Progenitor cell of endocrine pancreas (in vitro differentiated cells): ENCODE measurements around the gene HPCAL1. TPM values are rescaled to one million over a fixed set of nuclear protein-coding genes. Genes with fewer than 3 reads are reported as not detected.
A peak's percentile ranks its signal among the peaks of the same experiment; 100 is the strongest.

Experiments used
- DNase-seq: peaks from one replicate; pipeline ENCODE4 v3.0.0; 2021; ENCODE audit warnings: low spot score; ENCODE audit not compliant: unreplicated experiment
- H3K27ac Mint-ChIP-seq: 2 replicates; pipeline ENCODE4 v1.8.0; 2021; ENCODE audit warnings: mild to moderate bottlenecking, moderate library complexity, mixed read lengths
- H3K27me3 Mint-ChIP-seq: 2 replicates; pipeline ENCODE4 v1.8.0; 2021; ENCODE audit warnings: mixed read lengths
- H3K36me3 Mint-ChIP-seq: 2 replicates; pipeline ENCODE4 v1.8.0; 2022; ENCODE audit warnings: mixed read lengths; ENCODE audit not compliant: insufficient read depth
- H3K4me1 Mint-ChIP-seq: 2 replicates; pipeline ENCODE4 v1.8.0; 2021; ENCODE audit warnings: low read depth, mixed read lengths
- H3K4me3 Mint-ChIP-seq: 2 replicates; pipeline ENCODE4 v1.8.0; 2021; ENCODE audit warnings: low read depth, mild to moderate bottlenecking, moderate library complexity, mixed read lengths
- H3K9me3 Mint-ChIP-seq: 2 replicates; pipeline ENCODE4 v1.8.0; 2021; ENCODE audit warnings: low read depth, mixed read lengths
- total RNA-seq: library from RNA; stranded (reverse); gene quantifications from 2 replicates; pipeline ENCODE4 v1.2.1, GENCODE V29; 2021
- TF ChIP-seq, protein P1 (sequence below): fragments of 200-600 bp; sonication (generic); IDR thresholded peaks from one replicate; pipeline ENCODE4 v1.5.0; 2021; ENCODE audit warnings: antibody characterized with exemption, mild to moderate bottlenecking; ENCODE audit not compliant: unreplicated experiment

The HPCAL1 gene
- total RNA-seq, 1 donor from 2014 or later = 16.5 TPM

DNA sequence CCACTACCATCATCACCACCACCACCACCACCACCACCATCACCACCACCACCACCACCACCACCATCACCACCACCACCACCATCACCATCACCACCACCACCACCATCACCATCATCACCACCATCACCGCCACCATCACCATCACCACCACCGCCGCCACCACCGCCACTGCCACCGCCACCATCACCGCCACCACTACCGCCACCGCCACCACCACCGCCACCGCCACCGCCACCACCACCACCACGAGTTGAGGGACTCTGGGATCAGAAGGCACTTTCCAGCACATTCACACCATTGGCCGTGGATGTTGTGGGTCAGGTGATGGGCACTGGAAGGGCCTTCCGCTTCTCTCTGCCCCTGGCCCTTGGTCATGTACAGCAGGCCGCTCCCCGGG is 96.7 kb downstream of the HPCAL1 start:
- no peak overlapping the region for H3K4me3 Mint-ChIP-seq
- DNase-seq = no peak
- no peaks in the 10 kb centered on the region for H3K9me3 Mint-ChIP-seq
- TF ChIP-seq, protein P1, sequence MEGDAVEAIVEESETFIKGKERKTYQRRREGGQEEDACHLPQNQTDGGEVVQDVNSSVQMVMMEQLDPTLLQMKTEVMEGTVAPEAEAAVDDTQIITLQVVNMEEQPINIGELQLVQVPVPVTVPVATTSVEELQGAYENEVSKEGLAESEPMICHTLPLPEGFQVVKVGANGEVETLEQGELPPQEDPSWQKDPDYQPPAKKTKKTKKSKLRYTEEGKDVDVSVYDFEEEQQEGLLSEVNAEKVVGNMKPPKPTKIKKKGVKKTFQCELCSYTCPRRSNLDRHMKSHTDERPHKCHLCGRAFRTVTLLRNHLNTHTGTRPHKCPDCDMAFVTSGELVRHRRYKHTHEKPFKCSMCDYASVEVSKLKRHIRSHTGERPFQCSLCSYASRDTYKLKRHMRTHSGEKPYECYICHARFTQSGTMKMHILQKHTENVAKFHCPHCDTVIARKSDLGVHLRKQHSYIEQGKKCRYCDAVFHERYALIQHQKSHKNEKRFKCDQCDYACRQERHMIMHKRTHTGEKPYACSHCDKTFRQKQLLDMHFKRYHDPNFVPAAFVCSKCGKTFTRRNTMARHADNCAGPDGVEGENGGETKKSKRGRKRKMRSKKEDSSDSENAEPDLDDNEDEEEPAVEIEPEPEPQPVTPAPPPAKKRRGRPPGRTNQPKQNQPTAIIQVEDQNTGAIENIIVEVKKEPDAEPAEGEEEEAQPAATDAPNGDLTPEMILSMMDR = no peak
- no peaks in the 10 kb centered on the region for H3K27me3 Mint-ChIP-seq
- H3K27ac Mint-ChIP-seq = no peak overlapping the region
- H3K36me3 Mint-ChIP-seq = peaks cover 4% of the 10 kb centered on the region
- peaks cover 3% of the 10 kb centered on the region for H3K4me1 Mint-ChIP-seq

DNA sequence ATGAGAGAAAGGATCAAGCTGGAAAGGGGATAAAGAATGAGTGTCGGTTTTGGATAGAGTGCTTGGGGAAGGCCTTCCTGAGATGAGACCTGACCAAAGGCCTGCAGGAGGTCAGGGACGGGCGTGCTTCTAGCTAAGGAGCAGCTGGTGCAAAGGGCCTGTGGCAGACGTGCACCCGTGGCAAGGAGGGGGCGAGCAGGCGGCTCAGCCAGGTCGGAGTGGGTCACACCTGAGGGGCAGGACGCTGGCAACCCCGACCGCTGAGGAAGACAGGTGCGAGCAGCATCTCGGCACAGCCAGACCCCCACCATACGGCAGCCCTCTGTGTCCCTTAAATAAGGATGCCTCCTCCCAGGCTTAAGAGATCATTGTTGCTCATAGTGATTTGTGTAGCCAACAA is 97.3 kb downstream of the HPCAL1 start:
- Mint-ChIP-seq H3K27me3 (no peaks in the 10 kb centered on the region), H3K4me1 (peaks cover 3% of the 10 kb centered on the region), H3K4me3 (no peak overlapping the region), H3K36me3 (peaks cover 4% of the 10 kb centered on the region), H3K9me3 (no peaks in the 10 kb centered on the region), H3K27ac (peak overlapping the region; percentile 56)
- TF ChIP-seq, protein P1 = no peak
- DNase-seq = no peak

DNA sequence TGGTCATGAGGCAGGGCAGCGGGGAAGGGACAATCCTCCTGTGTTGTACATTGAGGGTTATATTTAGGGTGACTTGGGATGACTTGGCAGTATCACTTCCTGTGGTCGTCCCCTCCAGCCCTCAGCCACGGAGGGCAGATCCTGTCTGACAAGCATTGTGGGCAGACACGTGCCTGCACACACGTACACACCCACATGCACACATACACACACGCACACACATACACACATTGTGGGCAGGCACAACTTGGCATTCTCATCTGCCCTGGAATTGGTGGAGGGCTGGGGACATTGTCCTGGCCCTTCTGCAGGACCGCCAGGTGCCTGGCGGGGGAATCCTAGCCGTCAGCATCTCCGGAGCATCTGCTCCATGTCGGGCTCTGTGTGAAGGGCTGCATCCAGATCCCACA is 97.9 kb downstream of the HPCAL1 start:
- Mint-ChIP-seq H3K4me3 (no peak overlapping the region), H3K36me3 (peaks cover 4% of the 10 kb centered on the region), H3K27ac (no peak overlapping the region), H3K4me1 (peaks cover 3% of the 10 kb centered on the region), H3K27me3 (no peaks in the 10 kb centered on the region), H3K9me3 (no peaks in the 10 kb centered on the region)
- no peak for DNase-seq
- TF ChIP-seq, protein P1 = no peak

DNA sequence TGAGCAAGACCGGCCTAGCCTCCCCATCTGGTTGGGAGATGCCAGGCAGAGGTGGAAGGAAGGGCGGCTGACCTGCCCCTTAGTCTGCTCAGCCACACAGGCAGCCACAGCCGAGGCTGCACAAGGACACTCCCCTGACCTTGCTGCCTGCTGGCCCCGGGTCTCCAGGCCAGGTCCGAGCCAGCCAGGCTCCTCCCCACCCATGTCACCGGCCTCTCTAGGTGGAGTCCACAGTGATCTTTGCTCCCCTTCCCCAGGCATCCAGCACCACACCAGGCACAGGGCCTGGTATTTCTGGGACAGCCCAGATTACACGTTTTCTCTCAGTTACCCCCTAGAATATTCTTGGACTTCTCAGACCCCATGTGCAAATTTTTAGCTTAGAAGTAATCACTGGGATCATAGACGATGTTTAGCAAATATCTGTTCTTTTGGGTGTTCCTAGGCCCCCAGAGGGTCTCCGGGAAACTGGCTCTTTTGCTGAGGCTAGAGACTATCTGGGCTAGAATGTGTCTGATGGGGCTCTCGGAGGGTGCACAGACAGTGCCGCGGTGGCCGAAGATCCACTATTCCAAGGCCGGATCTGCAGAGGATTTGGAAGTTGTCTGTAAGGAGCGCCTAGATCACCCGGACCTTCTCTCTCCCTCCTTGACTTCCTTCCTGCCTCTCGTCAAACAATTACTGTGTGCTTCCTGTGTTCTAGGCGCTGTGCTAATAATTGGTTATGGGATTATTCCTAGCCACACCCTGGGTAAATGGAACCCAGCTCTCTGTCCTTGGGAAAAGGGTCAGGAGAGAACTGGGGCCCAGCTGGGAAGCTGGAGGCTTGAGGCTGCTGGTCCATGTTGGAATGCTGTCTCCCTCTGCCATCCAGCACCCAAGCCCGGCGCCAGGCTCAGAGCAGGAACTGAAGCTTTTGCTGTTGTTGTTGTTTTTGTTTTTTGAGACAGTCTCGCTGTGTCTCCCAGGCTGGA is 98.6 kb downstream of the HPCAL1 start:
- Mint-ChIP-seq H3K9me3 (no peaks in the 10 kb centered on the region), H3K27me3 (no peaks in the 10 kb centered on the region), H3K36me3 (peaks cover 4% of the 10 kb centered on the region), H3K4me3 (no peak overlapping the region), H3K27ac (peak overlapping the region; percentile 58), H3K4me1 (peaks cover 3% of the 10 kb centered on the region)
- no peak for DNase-seq
- TF ChIP-seq, protein P1 = no peak

DNA sequence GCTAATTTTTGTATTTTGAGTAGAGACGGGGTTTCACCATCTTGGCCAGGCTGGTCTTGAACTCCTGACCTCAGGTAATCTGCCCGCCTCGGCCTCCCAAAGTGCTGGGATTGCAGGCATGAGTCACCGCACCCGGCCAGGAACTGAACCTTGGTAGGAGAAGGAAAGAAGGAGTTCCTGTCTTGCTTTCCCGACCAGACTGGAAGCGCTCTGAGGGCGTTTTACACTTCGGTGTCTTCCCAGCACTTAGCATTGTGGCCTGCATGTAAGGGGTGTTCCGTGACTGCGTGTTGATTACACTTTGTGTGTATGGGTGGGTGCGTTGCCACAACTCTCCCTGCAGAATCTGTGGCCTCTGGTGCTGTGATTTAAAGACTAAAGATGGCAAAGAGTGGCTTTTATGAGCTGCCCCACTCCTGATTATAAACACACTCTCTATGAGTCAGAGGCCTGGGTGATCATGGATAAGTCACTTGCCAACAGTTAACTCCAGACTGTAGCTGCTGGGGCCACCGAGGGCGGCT is 99.4 kb downstream of the HPCAL1 start:
- TF ChIP-seq, protein P1 = no peak
- Mint-ChIP-seq H3K27me3 (no peaks in the 10 kb centered on the region), H3K4me3 (no peak overlapping the region), H3K36me3 (peaks cover 4% of the 10 kb centered on the region), H3K9me3 (no peaks in the 10 kb centered on the region), H3K27ac (no peak overlapping the region), H3K4me1 (peaks cover 3% of the 10 kb centered on the region)
- DNase-seq = no peak
